GM19239 (cell line): ENCODE results near the gene BLOC1S4.
"Not testable (repeated sequence)": the region's sequence is repeated elsewhere in the genome, so short reads cannot be mapped to it uniquely, and the experiment has no call there.

Source experiments
- DNase-seq: peaks from one replicate; pipeline ENCODE4 v3.0.0; 2011; ENCODE audit warnings: low spot score; ENCODE audit not compliant: insufficient read length
- FAIRE-seq: peaks from 2 replicates; lab custom pipeline; 2011; peaks lifted over from hg19 to GRCh38; lab: Jason Lieb, UNC

BLOC1S4 gene

GRCh38 chr4:6710996-6711395 is 5.0 kb upstream of the BLOC1S4 start:
- FAIRE-seq (no peak), DNase-seq (no peak)

- no peak for DNase-seq
- no peak for FAIRE-seq
Measured at GRCh38 chr4:6714954-6715353, 1.0 kb upstream of the BLOC1S4 start.

GRCh38 chr4:6715704-6716017 is 313 bp upstream of the BLOC1S4 start:
- DNase-seq (no peak), FAIRE-seq (no peak)

GRCh38 chr4:6716958-6717655 is 1.1 kb downstream of the BLOC1S4 start:
- FAIRE-seq (no peak), DNase-seq (no peak)

DNA sequence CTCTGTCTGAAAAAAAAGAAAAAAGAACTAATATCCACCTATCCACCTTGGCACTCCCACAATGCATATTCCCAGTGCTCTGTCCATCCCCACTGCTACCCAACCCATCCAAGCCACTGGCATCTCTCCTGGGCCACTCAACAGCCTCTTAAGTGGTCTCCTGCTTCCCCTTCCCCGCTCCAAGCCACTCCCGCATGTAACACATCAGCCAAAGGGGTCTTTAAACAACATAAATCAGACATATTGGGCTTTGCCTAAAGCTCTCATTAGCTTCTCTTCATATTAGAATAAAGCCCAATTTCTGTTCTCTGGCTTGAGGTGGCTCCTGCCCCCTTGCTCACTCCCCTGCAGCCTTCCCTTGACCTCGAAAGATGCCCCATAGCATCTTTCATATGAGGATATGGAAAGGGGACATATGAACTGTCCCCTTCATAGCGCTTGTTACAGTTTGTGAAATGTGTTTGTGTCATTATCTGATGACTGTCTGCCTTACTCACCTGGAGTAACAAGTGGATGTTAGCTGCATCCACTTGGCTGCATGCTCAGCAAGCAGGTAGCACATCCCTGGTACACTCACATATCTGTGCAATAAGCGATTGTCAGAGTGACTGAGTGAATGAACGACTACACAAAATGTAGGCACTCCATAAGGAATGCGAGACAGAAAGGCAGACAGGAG is 3.1 kb downstream of the BLOC1S4 start:
- FAIRE-seq (no peak), DNase-seq (no peak)

GRCh38 chr4:6719611-6720179 is 3.7 kb downstream of the BLOC1S4 start:
- DNase-seq, result no peak
- no peak for FAIRE-seq

GRCh38 chr4:6720202-6720699 is 4.3 kb downstream of the BLOC1S4 start:
- FAIRE-seq (peak; percentile 47), DNase-seq (peak; percentile 88)

DNA sequence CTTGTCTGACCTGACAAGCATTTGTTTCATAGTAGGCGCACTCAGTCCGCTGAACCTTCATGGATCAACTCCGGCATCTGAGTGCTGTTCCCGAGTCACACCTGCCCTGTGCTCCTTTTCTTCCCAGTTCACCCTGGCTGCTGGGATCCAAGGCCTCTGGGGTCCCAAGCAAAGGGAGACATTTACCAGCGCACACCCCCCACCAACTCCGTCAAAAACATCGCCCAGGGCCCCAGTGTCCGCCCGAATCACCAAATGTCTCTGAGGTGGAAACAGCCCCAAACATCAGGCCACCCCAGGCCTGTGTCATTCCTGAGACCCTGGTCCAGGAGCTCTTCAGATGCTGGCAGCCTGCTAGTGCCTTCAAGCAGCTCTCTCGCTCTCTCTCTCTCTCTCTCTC is 5.1 kb downstream of the BLOC1S4 start:
- DNase-seq (no peak), FAIRE-seq (no peak)

- no peak for FAIRE-seq
- no peak for DNase-seq
Measured at GRCh38 chr4:6722891-6723290, 6.9 kb downstream of the BLOC1S4 start.

DNA sequence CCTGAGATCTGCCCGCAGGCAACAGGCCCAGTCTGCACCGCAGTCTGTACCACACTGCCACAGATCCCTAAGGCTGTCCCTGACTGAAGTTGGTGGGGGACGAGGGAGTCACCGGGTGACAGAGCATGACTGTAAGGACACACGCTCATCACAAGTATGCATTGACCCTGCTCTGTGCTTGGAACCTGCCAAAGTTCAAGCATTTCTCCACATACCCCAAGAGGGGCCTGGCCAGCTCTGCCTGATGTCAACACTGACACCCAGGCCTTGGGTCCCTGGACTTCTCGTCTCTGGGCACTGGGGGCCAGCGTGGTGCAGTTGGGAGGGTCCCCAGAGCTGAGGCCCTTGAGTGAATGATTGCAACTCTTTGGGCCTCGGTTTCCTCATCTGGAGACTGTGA is 7.9 kb downstream of the BLOC1S4 start:
- DNase-seq (no peak), FAIRE-seq (no peak)

GRCh38 chr4:6724421-6725111 is 8.6 kb downstream of the BLOC1S4 start:
- FAIRE-seq, result no peak
- no peak for DNase-seq

DNA sequence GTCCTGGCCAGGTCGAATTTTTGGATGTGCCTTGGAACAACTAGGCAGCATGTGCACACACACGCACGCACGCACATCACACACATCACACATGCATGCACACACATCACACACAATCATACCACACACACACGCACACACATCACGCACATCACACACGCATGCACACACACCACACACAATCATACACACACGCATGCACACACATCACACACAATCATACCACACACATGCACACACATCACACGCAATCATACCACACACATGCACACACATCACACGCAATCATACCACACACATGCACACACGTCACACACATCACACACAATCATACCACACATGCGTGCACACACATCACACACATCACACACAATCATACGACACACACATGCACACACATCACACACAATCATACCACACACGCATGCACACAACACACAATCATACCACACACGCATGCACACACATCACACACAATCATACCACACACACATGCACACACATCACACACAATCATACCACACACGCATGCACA is 9.5 kb downstream of the BLOC1S4 start:
- FAIRE-seq, result not testable (repeated sequence)

GRCh38 chr4:6727081-6727942 is 11.3 kb downstream of the BLOC1S4 start:
- DNase-seq (no peak), FAIRE-seq (no peak)

More for the DNA sequence above, 9.5 kb downstream of the BLOC1S4 start:
- not testable (repeated sequence) for DNase-seq

- FAIRE-seq, result no peak
- DNase-seq, result no peak
Measured at GRCh38 chr4:6727943-6728250, 11.9 kb downstream of the BLOC1S4 start.

DNA sequence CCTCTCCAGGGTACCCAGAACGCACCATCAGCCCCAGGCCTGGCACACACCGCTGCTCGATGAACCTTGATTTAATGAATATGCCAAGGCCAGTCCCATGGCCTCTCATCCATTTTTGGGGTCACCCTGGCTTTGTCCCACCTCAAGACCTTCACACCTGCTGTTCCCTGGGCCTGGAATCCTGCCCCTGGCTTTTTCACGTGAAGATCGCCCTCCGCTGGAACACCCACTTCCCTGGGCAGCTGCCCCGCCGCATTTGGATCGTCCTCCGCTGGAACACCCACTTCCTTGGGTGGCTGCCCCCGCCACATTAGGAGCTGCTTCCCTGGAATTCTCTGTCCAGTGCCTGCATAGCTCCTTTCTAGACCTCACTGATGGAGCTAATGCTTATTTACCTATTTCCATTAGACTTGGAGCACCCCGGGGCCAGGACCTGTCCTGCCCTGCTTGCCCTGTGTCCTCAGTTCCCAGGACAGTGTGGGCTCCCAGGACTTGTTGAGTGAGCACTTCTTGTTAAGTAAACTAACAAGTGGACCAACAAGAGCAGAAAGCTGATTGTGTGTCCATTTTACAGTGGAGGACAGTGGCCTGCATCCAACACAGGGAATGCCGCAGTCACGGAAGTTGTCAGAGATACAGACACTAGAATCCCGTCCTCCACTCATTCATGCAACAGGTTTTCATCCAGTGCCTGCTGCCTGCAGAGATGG is 12.5 kb downstream of the BLOC1S4 start:
- no peak for FAIRE-seq
- no peak for DNase-seq

- DNase-seq (no peak), FAIRE-seq (no peak)
Measured at GRCh38 chr4:6730603-6731317, 14.8 kb downstream of the BLOC1S4 start.

DNA sequence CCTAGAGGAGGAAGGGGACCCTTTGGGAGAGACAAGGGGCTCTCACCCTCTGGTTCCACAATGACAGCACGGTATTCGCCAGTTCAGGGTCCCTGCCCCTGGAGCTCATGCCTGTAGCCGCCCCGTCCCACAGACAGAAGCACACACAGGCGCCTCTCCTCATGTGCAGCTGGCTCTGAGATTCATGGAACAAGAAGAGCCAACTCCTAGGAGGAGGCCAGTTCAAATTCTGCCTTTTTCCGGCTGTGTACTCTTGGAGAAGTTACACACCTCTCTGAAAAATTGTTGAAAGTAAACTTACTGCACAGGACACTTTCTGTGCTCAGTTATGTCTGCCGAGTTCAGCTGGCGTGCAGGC is 15.3 kb downstream of the BLOC1S4 start:
- FAIRE-seq (no peak), DNase-seq (no peak)

DNA sequence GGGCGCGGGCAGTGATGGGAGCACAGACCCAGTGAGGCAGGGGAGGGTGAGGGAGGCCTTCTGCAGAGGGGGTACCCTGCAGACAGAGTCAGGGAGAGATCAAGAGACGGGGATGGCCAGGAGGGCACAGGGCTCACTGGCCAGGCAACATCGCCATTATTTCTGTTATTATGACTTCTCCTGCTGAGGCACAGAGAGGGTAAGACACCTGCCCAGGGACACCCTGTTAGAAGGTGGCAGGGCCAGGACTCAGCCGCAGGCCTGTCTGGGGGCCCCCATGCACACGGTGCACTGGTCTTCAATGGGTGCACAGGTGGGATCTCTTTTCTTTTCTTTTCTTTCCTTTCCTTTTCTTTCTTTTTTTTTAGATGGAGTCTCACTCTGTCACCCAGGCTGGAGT is 15.8 kb downstream of the BLOC1S4 start:
- FAIRE-seq (no peak), DNase-seq (no peak)
